Transverse colon (tissue), 4 donors: ENCODE measurements around the gene CCDC86. TPM values are rescaled to one million over a fixed set of nuclear protein-coding genes. Genes with fewer than 3 reads are reported as not detected.
"Not testable (repeated sequence)": the region's sequence is repeated elsewhere in the genome, so short reads cannot be mapped to it uniquely, and the experiment has no call there.

Experiments
- DNase-seq: peaks from one replicate; pipeline ENCODE4 v3.0.0-alpha.2; 2019
- H3K27ac ChIP-seq, 4 donors: fragments of 200-600 bp; sonication (generic); 2 replicates each; pipeline ENCODE4 v1.5.1; 2016 to 2018; ENCODE audit warnings: inconsistent platforms in 4 of 4
- H3K27me3 ChIP-seq: fragments of 200-600 bp; sonication (generic); 2 replicates; pipeline ENCODE4 v1.5.1; 2017; ENCODE audit warnings: inconsistent platforms
- H3K36me3 ChIP-seq, 4 donors: fragments of 200-600 bp; sonication (generic); 2 replicates each; pipeline ENCODE4 v1.5.1; 2017 to 2019; ENCODE audit warnings: inconsistent platforms in 4 of 4
- H3K4me1 ChIP-seq, 4 donors: fragments of 200-600 bp; sonication (generic); 2 replicates each; pipeline ENCODE4 v1.5.1; 2017 to 2020; ENCODE audit warnings: inconsistent platforms in 4 of 4
- H3K4me3 ChIP-seq, 4 donors: fragments of 200-600 bp; sonication (generic); 1 replicate in 1 of 4; 2 replicates in 3 of 4; pipeline versions ENCODE4 v1.5.1 to v1.6.1; 2017 to 2019; ENCODE audit warnings: inconsistent platforms in 4 of 4
- H3K9me3 ChIP-seq, 2 donors: fragments of 200-600 bp; sonication (generic); 2 replicates each; pipeline ENCODE4 v1.5.1; 2017 to 2019; ENCODE audit warnings: inconsistent platforms in 2 of 2
- CTCF ChIP-seq, 5 experiments: fragments of 200-600 bp in 3 of 5; fragments of 450-650 bp in 2 of 5; sonication (generic) in 3 of 5; IDR thresholded peaks; 1 replicate in 2 of 5; 2 replicates in 3 of 5; pipeline ENCODE4 v1.5.1; 2016 to 2017; ENCODE audit warnings: antibody characterized with exemption in 5 of 5, inconsistent platforms in 3 of 5, mild to moderate bottlenecking in 2 of 5, moderate library complexity in 1 of 5
- EP300 ChIP-seq: sonication (generic); formaldehyde crosslinking; IDR thresholded peaks from one replicate; pipeline ENCODE4 v1.6.1; 2017; ENCODE audit warnings: antibody characterized with exemption, low read depth
- POLR2A ChIP-seq: fragments of 450-650 bp; IDR thresholded peaks from one replicate; pipeline ENCODE4 v1.6.1; 2016; ENCODE audit warnings: antibody characterized with exemption, mild to moderate bottlenecking, moderate library complexity
- POLR2AphosphoS5 ChIP-seq, 3 donors: sonication (generic); formaldehyde crosslinking; IDR thresholded peaks; one replicate each; pipeline ENCODE4 v1.6.1; 2016; ENCODE audit warnings: antibody characterized with exemption in 3 of 3
- WGBS, 2 donors: methylation state at CpG; one replicate each; pipeline ENCODE4 v1.1.5; 2018; ENCODE audit warnings: low coverage in 1 of 2; 5-methylcytosine and 5-hydroxymethylcytosine counted together
- in situ Hi-C, 4 donors: fragments of 200-750 bp; cut with MboI; loops; one replicate each; pipeline versions ENCODE4 v1.15.0 to v1.15.1; 2017; ENCODE audit warnings: low sequenced_read_pairs in 3 of 4, low pct_ligation_motif_present in 1 of 4, low pct_unique_long_range_greater_than_20kb in 1 of 4
- intact Hi-C: fragments of 100-400 bp; cut with DNase I; formaldehyde crosslinking; loops from one replicate; pipeline ENCODE4 v1.15.1; 2023; ENCODE audit warnings: low total_unique reads
- total RNA-seq, 4 donors: library from RNA; depleted of rRNA; stranded (reverse); fragments of >200 nt; gene quantifications; one replicate each; pipeline ENCODE4 v1.1.0, GENCODE V29; 2016

CCDC86 gene
- total RNA-seq, 4 donors from 2014 or later = 1.9 to 9.1 (median 5.5) TPM

GRCh38 chr11:60821827-60822599 lies 19.9 kb upstream of the CCDC86 start:
- Histone ChIP-seq H3K4me3 (no peak overlapping the region), H3K27ac (no peak overlapping the region), H3K9me3 (peaks cover 0 to 4% of the 10 kb centered on the region in 2 donors), H3K27me3 (no peaks in the 10 kb centered on the region), H3K4me1 (no peaks in the 10 kb centered on the region), H3K36me3 (no peaks in the 10 kb centered on the region)
- TF ChIP-seq CTCF (IDR thresholded peaks at IDR 0.05) (no peak), EP300 (no peak), POLR2A (no peak), POLR2AphosphoS5 (IDR thresholded peaks at IDR 0.05) (no peak)
- no peak for DNase-seq
- intact Hi-C loops = no loop called here
- 70% methylated on average over 15 of the region's 15 CpGs; no CpG with 5 or more reads in 1 of the 2 donors for WGBS, 2 donors
- in situ Hi-C loops = no loop called here

GRCh38 chr11:60823745-60824306 lies 18.1 kb upstream of the CCDC86 start:
- DNase-seq, H3K9me3 ChIP-seq, H3K27me3 ChIP-seq, intact Hi-C loops, H3K4me3 ChIP-seq, H3K27ac ChIP-seq, H3K4me1 ChIP-seq, in situ Hi-C loops, H3K36me3 ChIP-seq: not testable (repeated sequence)
- 95 to 100% methylated on average over 1 to 5 of the region's 5 CpGs for WGBS, 2 donors

- no peak for DNase-seq
- H3K27me3 ChIP-seq = no peaks in the 10 kb centered on the region
- in situ Hi-C loops = loop anchor here in 2 of 4 donors (25.0 kb wide), 3 partner anchors 312 to 512 kb away; partner anchors contain the start of genes DDB1 (in 1 of the 2) and TKFC (in 1 of the 2)
- TF ChIP-seq EP300 (no peak), POLR2A (no peak), POLR2AphosphoS5 (IDR thresholded peaks at IDR 0.05) (no peak), CTCF (IDR thresholded peaks at IDR 0.05) (no peak)
- H3K4me1 ChIP-seq = no peaks in the 10 kb centered on the region
- no peaks in the 10 kb centered on the region for H3K9me3 ChIP-seq
- no peak overlapping the region for H3K27ac ChIP-seq
- intact Hi-C loops = loop anchor here (5.0 kb wide), 1 partner anchor 362 kb away; no protein-coding TSS in a partner anchor
- WGBS, 2 donors = 81 to 83% methylated on average over 5 of the region's 5 CpGs
- no peak overlapping the region for H3K4me3 ChIP-seq
- no peaks in the 10 kb centered on the region for H3K36me3 ChIP-seq
Observed at GRCh38 chr11:60825118-60825517, 16.8 kb upstream of the CCDC86 start.

GRCh38 chr11:60825790-60826189 lies 16.1 kb upstream of the CCDC86 start:
- Histone ChIP-seq H3K4me3 (no peak overlapping the region), H3K27ac (no peak overlapping the region), H3K4me1 (peaks cover 0 to 2% (median 0%) of the 10 kb centered on the region in 4 donors), H3K9me3 (no peaks in the 10 kb centered on the region), H3K36me3 (no peaks in the 10 kb centered on the region), H3K27me3 (no peaks in the 10 kb centered on the region)
- DNase-seq = no peak
- 90% methylated on average over 5 of the region's 6 CpGs; no CpG with 5 or more reads in 1 of the 2 donors for WGBS, 2 donors
- intact Hi-C loops = loop anchor here (5.0 kb wide), 1 partner anchor 362 kb away; no protein-coding TSS in a partner anchor
- TF ChIP-seq CTCF (IDR thresholded peaks at IDR 0.05) (no peak), EP300 (no peak), POLR2AphosphoS5 (IDR thresholded peaks at IDR 0.05) (no peak), POLR2A (no peak)
- in situ Hi-C loops = loop anchor here in 2 of 4 donors (25.0 kb wide), 3 partner anchors 312 to 512 kb away; partner anchors contain the start of genes DDB1 (in 1 of the 2) and TKFC (in 1 of the 2)
